Neuronal stem cell (in vitro differentiated cells): Measurements from ENCODE around the gene ACSS1.

Source experiments
- DNase-seq: peaks from one replicate; pipeline ENCODE4 v3.0.0-alpha.2; 2013; ENCODE audit warnings: low spot score
- H2AFZ ChIP-seq: one replicate; pipeline ENCODE4 v1.6.1; 2013; ENCODE audit warnings: mild to moderate bottlenecking, low read length, inconsistent platforms
- H2AK5ac ChIP-seq: 2 replicates; pipeline ENCODE4 v1.6.1; 2013; ENCODE audit warnings: low read depth, mild to moderate bottlenecking, inconsistent platforms, low read length, moderate library complexity, mixed read lengths
- H2BK120ac ChIP-seq: 2 replicates; pipeline ENCODE4 v1.6.1; 2013; ENCODE audit warnings: low read depth, mild to moderate bottlenecking, inconsistent platforms, low read length, moderate library complexity, mixed read lengths
- H2BK12ac ChIP-seq: one replicate; pipeline ENCODE4 v1.6.1; 2013; ENCODE audit warnings: low read length, inconsistent platforms
- H2BK15ac ChIP-seq: 2 replicates; pipeline ENCODE4 v1.6.1; 2013; ENCODE audit warnings: mild to moderate bottlenecking, low read length, inconsistent platforms, mixed read lengths
- H2BK5ac ChIP-seq: one replicate; pipeline ENCODE4 v1.6.1; 2013; ENCODE audit warnings: inconsistent platforms, mild to moderate bottlenecking, low read length, moderate library complexity
- H3K14ac ChIP-seq: one replicate; pipeline ENCODE4 v1.6.1; 2013; ENCODE audit warnings: low read length, inconsistent platforms
- H3K18ac ChIP-seq: 2 replicates; pipeline ENCODE4 v1.6.1; 2013; ENCODE audit warnings: low read length, inconsistent platforms
- H3K23ac ChIP-seq: 2 replicates; pipeline ENCODE4 v1.6.1; 2013; ENCODE audit warnings: low read depth, mild to moderate bottlenecking, mixed read lengths, low read length, inconsistent platforms; ENCODE audit not compliant: poor library complexity
- H3K27ac ChIP-seq: replicated peaks from 3 replicates; pipeline ENCODE4 v1.5.1; 2013; ENCODE audit warnings: low read length, inconsistent platforms
- H3K27me3 ChIP-seq, 3 experiments: 2 replicates each; pipeline ENCODE4 v1.6.1; 2013; ENCODE audit warnings: low read length in 3 of 3, mild to moderate bottlenecking in 2 of 3, inconsistent platforms in 1 of 3, low read depth in 1 of 3, mixed read lengths in 1 of 3, moderate library complexity in 1 of 3; ENCODE audit not compliant: control insufficient read depth in 3 of 3, insufficient read depth in 3 of 3
- H3K36me3 ChIP-seq, 2 donors: replicated peaks in 1 of 2; 2 replicates each; pipeline ENCODE4 v1.6.1; 2013; ENCODE audit warnings: low read length in 2 of 2; ENCODE audit not compliant: control insufficient read depth in 2 of 2, insufficient read depth in 2 of 2
- H3K4ac ChIP-seq: 2 replicates; pipeline ENCODE4 v1.6.1; 2013; ENCODE audit warnings: inconsistent platforms, mild to moderate bottlenecking, low read length, moderate library complexity
- H3K4me1 ChIP-seq, 2 donors: 1 replicate in 1 of 2; 2 replicates in 1 of 2; pipeline ENCODE4 v1.6.1; 2013; ENCODE audit warnings: low read length in 2 of 2, low read depth in 1 of 2; ENCODE audit not compliant: control insufficient read depth in 2 of 2, insufficient read depth in 1 of 2
- H3K4me2 ChIP-seq: one replicate; pipeline ENCODE4 v1.6.1; 2013; ENCODE audit warnings: mild to moderate bottlenecking, low read length, inconsistent platforms; ENCODE audit not compliant: insufficient read depth, poor library complexity, severe bottlenecking
- H3K4me3 ChIP-seq, 2 donors: 2 replicates each; pipeline ENCODE4 v1.5.1; 2013; ENCODE audit warnings: low read length in 2 of 2, mild to moderate bottlenecking in 2 of 2, inconsistent platforms in 1 of 2, moderate library complexity in 1 of 2
- H3K79me1 ChIP-seq: one replicate; pipeline ENCODE4 v1.6.1; 2013; ENCODE audit warnings: low read depth, mild to moderate bottlenecking, inconsistent platforms, low read length, moderate library complexity
- H3K9ac ChIP-seq: one replicate; pipeline ENCODE4 v1.6.1; 2013; ENCODE audit warnings: mild to moderate bottlenecking, low read depth, low read length, inconsistent platforms; ENCODE audit not compliant: poor library complexity
- H3K9me3 ChIP-seq, 2 donors: replicated peaks in 1 of 2; 2 replicates each; pipeline versions ENCODE3 to v1.6.1; 2013; ENCODE audit warnings: low read length in 2 of 2, mild to moderate bottlenecking in 2 of 2, inconsistent platforms in 1 of 2, low read depth in 1 of 2, mixed read lengths in 1 of 2, moderate library complexity in 1 of 2; ENCODE audit not compliant: control insufficient read depth in 2 of 2, insufficient read depth in 1 of 2
- H4K8ac ChIP-seq: one replicate; pipeline ENCODE4 v1.6.1; 2013; ENCODE audit warnings: low read depth, mild to moderate bottlenecking, inconsistent platforms, low read length, moderate library complexity
- H4K91ac ChIP-seq: one replicate; pipeline ENCODE4 v1.6.1; 2013; ENCODE audit warnings: low read length, low read depth, mild to moderate bottlenecking, inconsistent platforms; ENCODE audit not compliant: poor library complexity
- WGBS, 2 donors: extraction: QIAGEN DNeasy Blood & Tissue Kit; methylation state at CpG; one replicate each; pipeline ENCODE4 v1.1.7; 2013; ENCODE audit warnings: missing lambda C conversion rate in 2 of 2, mixed read lengths in 1 of 2; ENCODE audit not compliant: insufficient read length in 2 of 2, insufficient replicate concordance in 1 of 2; ENCODE audit errors: extremely low coverage in 2 of 2; 5-methylcytosine and 5-hydroxymethylcytosine counted together

ACSS1 gene

DNA sequence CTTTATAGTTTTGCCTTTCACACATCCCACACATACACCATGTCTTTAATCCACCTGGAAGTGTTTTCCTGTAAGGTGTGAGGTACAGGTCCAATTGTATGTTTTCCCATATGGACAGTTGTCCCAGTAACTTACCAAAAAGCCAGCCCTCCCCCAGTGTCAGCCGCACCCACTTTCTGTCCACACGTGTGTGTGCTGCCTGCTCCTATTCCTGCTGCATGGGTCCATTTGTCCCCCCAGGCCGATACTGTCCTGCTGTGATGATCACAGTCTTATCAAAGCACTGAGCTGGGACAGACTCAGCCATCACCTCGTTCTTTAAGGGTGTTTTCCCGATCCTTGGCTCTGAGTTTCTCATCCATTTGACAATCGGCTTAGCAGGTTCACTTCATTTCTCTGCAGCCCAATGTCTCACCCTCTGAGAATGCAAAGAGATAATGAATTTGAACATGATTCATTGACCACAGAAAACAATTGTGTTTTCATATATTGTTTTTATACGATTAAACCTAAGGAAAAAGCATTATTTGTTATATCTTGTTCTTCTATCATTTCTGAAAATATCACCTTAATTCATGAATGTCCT lies 14.4 kb upstream of the ACSS1 start:
- Histone ChIP-seq H3K27ac (no peak overlapping the region), H3K14ac (no peak overlapping the region), H3K4me2 (no peak overlapping the region), H3K4me1 (peaks cover 0 to 5% of the 10 kb centered on the region in 2 donors), H3K18ac (no peak overlapping the region), H3K9me3 (peaks cover 0 to 5% of the 10 kb centered on the region in 2 donors), H2BK5ac (no peak overlapping the region), H3K4ac (no peak overlapping the region), H2AFZ (no peak overlapping the region), H4K91ac (no peak overlapping the region), H3K4me3 (no peak overlapping the region), H3K27me3 (peaks cover 0 to 68% (median 25%) of the 10 kb centered on the region in 3 experiments), H2BK12ac (no peak overlapping the region), H4K8ac (no peak overlapping the region), H3K36me3 (peaks cover 0 to 1% of the 10 kb centered on the region in 2 donors), H3K79me1 (peaks cover 3% of the 10 kb centered on the region), H2BK120ac (no peak overlapping the region), H3K23ac (no peak overlapping the region), H2BK15ac (no peak overlapping the region), H3K9ac (no peak overlapping the region), H2AK5ac (no peak overlapping the region)
- DNase-seq: no peak
- no CpG with 5 or more reads among the region's 7 CpGs for WGBS, 2 donors

DNA sequence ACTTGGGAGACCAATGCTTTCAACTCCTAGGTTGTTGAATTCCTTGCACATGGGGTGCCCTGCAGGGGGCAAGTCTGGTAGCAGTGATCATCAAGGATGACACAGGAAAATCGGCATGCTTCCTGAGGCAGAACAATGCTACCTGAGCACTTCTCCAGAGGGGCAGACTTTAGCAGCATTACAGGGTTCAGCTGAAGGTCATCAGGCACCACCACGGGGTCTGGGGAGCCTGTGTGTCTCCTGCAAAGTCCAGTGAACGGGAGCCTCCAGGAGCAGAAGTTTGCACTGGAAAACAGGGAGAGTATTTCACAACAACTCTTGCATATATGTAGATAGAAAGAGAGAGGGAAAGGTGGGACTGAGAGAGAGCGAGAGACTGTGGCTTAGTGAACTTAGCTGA lies 13.8 kb upstream of the ACSS1 start:
- Histone ChIP-seq H3K23ac (no peak overlapping the region), H3K4ac (no peak overlapping the region), H2BK5ac (no peak overlapping the region), H3K4me2 (no peak overlapping the region), H4K8ac (no peak overlapping the region), H3K9ac (no peak overlapping the region), H3K36me3 (peaks cover 0 to 1% of the 10 kb centered on the region in 2 donors), H3K4me3 (no peak overlapping the region), H2BK12ac (no peak overlapping the region), H3K4me1 (peaks cover 0 to 5% of the 10 kb centered on the region in 2 donors), H2BK15ac (no peak overlapping the region), H2AK5ac (no peak overlapping the region), H4K91ac (no peak overlapping the region), H3K14ac (no peak overlapping the region), H2BK120ac (no peak overlapping the region), H2AFZ (no peak overlapping the region), H3K9me3 (peaks cover 0 to 9% of the 10 kb centered on the region in 2 donors), H3K79me1 (peaks cover 3% of the 10 kb centered on the region), H3K27ac (no peak overlapping the region), H3K27me3 (peaks cover 0 to 62% (median 23%) of the 10 kb centered on the region in 3 experiments), H3K18ac (no peak overlapping the region)
- WGBS, 2 donors: no CpG with 5 or more reads among the region's 4 CpGs
- DNase-seq: no peak

DNA sequence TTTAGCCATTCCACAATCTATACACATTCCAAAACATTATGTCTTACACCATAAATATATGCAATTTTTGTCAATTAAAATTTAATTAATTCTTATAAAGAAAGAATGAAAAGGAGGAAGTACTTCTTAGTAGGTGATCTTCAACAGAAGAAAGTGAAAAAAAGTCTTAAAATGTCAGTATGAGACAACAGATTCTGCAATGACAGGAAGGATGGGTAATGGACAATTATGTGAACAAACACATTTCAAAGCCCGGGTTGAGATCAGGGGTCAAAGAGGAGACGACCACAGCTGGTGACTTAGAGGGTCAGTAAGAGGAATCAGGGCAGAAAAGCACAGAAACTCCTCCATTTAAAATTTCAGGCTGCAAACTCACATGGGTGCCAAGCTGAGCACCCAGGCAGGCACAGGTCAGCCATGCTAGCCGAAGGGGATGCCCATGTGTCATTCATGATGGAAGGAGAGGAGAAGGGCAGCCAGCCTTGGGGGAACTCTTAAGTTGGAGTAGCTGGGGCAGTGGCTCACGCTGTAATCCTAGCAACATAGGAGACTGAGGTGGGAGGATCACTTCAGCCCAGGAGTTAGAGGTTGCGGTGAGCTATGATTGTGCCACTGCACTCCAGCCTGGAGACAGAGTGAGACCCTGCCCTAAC lies 13.0 kb upstream of the ACSS1 start:
- Histone ChIP-seq H3K36me3 (peaks cover 0 to 1% of the 10 kb centered on the region in 2 donors), H3K27me3 (peaks cover 0 to 54% (median 23%) of the 10 kb centered on the region in 3 experiments), H4K91ac (no peak overlapping the region), H3K18ac (no peak overlapping the region), H2BK12ac (no peak overlapping the region), H2AK5ac (no peak overlapping the region), H3K9ac (no peak overlapping the region), H2BK120ac (no peak overlapping the region), H2BK15ac (no peak overlapping the region), H4K8ac (no peak overlapping the region), H3K4me2 (no peak overlapping the region), H3K4ac (no peak overlapping the region), H2BK5ac (no peak overlapping the region), H3K79me1 (peaks cover 3% of the 10 kb centered on the region), H3K14ac (no peak overlapping the region), H3K23ac (no peak overlapping the region), H3K27ac (no peak overlapping the region), H3K9me3 (peaks cover 0 to 9% of the 10 kb centered on the region in 2 donors), H2AFZ (no peak overlapping the region), H3K4me1 (peaks cover 0 to 5% of the 10 kb centered on the region in 2 donors), H3K4me3 (no peak overlapping the region)
- DNase-seq: no peak
- WGBS, 2 donors: no CpG with 5 or more reads among the region's 5 CpGs
